Activated CD4-positive, alpha-beta T cell treated with anti-CD3 and anti-CD28 coated beads for 4 hours (primary cell): ENCODE measurements around the gene TSPAN14.

Source experiments
- DNase-seq, 2 donors: peaks; one replicate each; pipeline ENCODE4 v3.0.0-alpha.2; 2020

The TSPAN14 gene

GRCh38 chr10:80425901-80426300 lies 28.2 kb upstream of the TSPAN14 start:
- no peak for DNase-seq

DNA sequence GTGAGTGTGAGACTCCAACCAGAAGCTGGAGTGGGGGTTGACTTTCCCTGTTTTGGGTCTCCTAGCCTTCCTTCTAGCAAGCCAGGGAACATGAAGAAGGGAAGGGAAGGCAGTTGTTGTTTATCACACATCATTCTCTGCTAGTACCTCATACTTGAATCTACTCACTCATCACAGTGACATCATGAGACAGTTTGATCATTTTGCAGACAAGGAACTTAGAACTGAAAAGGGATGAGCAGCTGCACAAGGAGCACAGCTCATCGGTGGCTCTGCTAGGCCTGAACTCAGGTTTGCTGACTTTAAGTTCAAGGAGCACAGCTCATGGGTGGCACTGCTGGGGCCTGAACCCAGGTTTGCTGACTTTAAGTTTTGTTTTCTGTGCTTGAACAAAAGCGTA lies 26.6 kb upstream of the TSPAN14 start:
- DNase-seq = no peak

- DNase-seq = no peak
These were observed 24.6 kb upstream of the TSPAN14 start for GRCh38 chr10:80429521-80429973.

- no peak for DNase-seq
These were observed 21.0 kb upstream of the TSPAN14 start for GRCh38 chr10:80433134-80433533.

GRCh38 chr10:80436446-80437098 lies 17.5 kb upstream of the TSPAN14 start:
- DNase-seq = no peak

- no peak for DNase-seq
These were observed 16.9 kb upstream of the TSPAN14 start for GRCh38 chr10:80437227-80437626.

- DNase-seq = no peak
These were observed 12.3 kb upstream of the TSPAN14 start for GRCh38 chr10:80441831-80442230.

- DNase-seq = no peak
These were observed 11.2 kb upstream of the TSPAN14 start for GRCh38 chr10:80442879-80443278.

- no peak for DNase-seq
These were observed 10.6 kb upstream of the TSPAN14 start for GRCh38 chr10:80443531-80443974.

DNA sequence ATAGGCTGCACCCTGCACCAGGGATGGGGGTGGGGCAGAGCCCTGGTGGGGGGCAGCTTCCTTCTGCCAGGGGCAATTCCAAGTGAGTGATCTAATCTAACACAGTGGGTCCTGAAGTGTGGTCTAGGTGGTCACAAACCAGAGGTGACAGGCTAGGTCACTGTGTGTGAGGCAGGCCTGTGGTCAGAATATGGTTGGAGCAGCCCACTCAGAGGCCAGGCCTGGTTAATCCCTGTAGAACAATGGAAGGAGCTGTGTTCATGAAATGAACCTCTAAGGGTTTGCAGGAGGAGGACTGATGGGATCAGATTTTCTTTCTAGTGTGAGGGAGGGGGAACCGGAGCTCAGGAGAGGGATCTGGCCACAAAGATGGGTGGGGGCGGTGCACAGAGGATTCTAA lies 10.0 kb upstream of the TSPAN14 start:
- no peak for DNase-seq

- DNase-seq = peak; percentile 45 to 65
These were observed 9.3 kb upstream of the TSPAN14 start for GRCh38 chr10:80444646-80445319.

DNA sequence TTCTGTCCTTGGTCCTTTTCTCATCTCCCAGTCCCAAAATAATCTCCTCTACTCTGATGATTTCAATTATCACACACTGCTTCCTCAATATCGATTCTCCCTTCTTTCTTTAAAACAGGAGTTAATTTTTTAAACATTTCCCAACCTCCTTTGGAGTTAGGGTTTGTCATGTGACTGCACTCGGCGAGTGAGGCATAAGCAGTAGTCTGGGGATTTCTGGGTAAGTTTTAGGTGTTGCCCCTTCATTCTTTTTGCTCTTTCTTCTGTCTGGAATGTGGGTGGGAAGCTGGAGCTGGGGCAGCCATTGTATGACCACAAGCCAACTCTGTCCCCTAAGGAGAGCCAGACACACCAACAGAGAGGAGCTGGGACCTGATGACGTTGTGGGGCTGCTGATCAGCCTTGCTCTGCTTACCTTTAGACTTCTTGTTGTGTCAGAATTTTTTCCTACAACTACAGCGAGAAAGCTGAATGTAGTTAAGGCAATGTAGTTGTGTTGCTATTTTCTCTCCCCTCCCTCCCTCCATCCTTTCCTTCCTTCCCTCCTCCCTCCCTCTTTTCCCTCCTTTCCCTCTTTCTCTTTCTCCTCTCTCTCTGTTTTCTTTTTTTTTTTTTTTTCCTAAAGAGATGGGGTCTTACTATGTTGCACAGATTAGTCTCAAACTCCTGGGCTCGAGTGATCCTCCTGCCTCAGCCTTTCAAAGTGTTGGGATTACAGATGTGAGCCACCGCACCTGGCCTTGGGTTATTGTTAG lies 6.5 kb upstream of the TSPAN14 start:
- DNase-seq = no peak

DNA sequence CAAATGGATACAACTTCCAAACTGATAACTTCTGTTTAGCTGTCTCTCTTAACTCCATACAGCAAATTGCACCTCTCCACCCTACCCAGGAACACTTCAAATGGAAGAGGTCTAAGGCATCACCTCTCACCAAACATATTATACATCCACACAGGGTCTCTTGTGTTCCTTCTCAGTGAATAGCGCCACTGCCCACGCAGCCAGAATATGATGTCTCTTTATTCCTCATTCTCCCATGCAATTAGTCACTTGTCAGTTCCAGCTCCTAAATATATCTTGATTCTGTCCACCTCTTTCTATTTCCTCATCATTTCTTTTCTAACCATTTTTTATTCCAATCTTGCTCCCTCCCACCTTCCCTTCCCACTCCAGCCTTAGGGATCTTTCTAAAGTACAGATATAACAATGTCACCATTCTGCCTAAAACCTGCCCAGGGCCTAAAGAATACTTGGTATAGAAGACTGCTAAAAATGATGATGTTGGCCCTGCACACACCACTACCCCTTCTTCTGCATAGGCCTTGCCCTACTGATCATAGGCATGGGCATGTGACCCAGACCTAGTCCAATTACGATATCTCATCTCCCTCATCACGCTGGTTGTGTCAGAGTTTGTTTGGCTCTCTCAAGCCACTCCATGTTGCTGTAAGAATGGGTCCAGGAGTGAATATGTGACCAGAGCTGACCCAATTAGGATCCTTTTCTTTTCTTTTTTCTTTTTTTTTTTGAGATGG lies 5.7 kb upstream of the TSPAN14 start:
- DNase-seq = no peak

DNA sequence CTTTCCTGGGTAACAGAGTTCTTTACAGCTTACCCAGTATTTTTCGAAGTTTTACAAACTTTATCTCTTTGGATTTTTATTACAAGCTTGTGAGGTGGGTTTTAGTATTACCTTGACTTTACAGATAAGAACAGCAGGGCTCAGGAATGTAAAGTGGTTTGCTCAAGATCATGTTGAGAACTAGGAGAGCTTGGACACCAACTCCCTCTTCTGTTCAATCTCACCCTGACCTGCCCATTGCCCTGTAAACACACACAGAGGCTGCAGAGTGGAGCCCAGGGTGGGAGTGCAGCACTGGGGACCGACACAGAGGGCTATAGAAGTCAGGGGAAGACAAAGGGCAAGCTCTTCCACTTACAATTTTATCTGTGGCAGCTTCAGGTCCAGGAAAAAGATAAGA lies 4.6 kb upstream of the TSPAN14 start:
- DNase-seq = no peak

DNA sequence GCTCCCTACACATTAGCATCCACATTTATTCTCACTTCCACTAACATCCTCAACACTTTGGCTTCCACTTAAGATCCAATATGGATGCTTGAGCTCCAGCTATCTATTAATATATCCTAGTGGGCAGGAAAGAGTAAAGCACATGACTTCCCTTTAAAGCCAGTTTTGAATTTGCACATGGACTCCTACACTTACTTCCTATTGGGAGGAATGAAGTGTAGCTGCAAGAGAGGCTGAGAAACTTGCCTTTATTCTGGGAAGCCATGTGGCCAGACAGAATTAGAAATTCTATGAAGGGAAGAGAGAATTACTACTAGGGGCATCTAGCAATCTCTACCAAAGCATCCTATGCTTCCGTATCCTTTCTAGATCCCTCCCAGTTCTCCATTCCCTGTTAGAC lies 3.0 kb upstream of the TSPAN14 start:
- no peak for DNase-seq

DNA sequence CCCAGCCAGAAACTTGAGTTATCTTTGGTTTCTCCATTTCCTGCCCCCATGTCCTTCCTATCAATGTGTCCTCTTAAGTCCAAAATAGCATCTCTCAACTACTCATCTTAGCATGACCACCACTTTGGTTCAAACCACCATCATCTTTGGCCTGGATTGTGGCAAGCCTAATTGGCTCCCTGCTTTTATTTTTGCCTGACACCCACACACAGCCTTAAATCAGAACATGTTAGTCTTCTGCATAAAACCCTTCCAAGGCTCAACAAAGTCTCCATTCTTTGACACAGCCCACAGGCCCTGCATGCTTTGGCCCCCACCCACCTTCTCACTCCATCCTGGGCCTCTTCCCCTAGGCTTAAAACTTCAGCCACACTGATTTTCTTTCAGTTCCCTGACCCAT lies 2.0 kb upstream of the TSPAN14 start:
- no peak for DNase-seq

DNA sequence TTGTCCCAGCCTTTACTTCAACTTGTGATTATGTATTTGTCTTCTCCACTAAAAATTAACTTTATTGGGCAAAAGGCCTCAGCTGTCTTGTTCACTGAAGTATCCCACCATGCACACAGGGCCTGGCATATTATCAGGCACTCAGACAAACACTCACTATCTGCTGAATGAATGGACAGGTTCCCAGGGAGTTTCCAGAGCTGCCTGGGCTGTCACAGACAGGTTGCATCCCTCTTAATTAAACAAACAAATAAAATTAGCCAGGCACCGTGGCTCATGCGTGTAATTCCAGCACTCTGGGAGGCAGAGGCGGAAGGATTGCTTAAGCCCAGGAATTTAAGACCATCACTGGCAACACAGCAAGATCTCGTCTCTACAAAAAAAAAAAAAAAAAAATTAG lies 1.5 kb upstream of the TSPAN14 start:
- no peak for DNase-seq

DNA sequence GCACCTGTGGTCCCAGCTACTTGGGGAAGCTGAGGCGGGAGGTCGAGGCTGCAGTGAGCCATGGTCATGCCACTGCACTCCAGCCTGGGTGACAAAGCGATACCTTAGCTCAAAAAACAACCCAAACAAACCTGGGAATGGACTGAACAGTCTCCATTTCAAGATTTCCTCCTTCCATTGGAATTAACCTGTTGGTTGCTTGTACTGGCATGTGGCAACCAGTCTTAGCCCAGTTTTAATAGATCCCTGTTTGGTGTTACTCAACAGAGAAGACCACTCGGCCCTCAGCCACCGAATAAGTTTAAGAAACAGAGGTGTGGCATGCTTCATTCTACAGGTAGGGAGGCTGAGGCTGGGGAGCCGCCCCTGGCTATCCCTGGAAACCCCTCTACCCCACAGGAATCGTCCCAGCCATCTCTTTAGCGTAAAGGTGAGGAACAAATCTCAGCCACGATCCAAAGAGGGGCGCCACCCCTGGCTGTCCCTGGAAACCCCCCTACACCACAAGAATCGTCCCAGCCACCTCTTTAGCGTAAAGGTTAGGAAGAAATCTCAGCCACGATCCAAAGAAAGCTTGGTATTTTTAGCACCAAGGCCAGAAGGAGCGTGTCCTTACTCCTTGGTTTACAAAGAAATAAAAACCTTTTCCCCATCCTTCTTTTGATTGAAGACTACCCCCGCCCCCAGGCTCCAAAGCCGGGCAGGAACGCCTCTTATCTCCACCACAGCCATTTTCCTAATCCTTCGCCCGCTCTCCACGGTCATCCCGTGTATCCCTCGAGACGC lies 861 bp upstream of the TSPAN14 start:
- no peak for DNase-seq

DNA sequence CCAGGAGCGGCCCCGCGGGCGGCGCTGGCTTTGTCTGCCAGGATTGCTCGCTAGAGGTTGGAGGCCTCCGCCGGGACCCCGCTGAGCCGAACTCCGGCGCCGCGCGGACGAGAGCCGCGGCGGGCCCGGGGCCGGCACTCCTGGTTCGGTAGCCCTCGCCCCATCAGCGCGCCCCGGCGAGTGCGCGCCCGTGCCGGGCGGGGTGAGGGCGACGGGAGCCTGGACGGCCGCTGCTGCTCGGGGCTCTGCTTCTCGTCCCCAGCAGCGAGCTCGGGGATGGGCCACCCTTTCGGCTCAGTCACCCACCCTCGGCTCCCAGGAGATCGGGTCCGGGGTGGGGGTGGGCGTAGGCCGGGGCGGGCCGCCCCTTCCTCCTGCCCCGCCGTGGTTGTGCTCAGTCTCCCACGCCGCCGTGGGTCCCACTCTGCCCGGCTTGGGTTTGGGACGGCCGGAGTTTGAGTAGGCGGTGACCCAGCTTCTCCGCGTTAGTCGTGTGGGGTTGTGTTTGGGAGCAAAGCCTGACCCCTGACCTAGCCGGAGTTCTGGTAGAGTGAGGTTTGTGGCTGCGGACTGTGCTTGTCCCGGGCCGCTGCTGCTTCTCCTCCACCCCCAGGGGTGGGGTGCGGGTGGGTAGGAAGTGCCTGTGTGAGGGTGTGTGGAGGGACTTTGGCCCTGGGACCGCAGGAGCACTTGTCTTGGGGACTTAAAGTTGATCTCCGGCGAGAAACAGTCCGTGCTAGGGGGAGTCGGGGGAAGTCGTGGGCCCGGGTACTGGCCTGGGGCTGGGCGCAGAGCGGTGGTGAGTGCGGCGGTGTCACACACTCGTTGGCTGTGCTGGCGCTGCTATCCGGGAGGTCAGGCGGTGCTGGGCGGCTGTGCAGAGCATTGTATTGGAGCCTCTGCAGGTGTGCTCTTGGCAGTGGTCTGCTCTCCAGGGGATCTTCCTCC lies 677 bp downstream of the TSPAN14 start:
- peak in 1 of 2 donors; percentile 37 for DNase-seq

DNA sequence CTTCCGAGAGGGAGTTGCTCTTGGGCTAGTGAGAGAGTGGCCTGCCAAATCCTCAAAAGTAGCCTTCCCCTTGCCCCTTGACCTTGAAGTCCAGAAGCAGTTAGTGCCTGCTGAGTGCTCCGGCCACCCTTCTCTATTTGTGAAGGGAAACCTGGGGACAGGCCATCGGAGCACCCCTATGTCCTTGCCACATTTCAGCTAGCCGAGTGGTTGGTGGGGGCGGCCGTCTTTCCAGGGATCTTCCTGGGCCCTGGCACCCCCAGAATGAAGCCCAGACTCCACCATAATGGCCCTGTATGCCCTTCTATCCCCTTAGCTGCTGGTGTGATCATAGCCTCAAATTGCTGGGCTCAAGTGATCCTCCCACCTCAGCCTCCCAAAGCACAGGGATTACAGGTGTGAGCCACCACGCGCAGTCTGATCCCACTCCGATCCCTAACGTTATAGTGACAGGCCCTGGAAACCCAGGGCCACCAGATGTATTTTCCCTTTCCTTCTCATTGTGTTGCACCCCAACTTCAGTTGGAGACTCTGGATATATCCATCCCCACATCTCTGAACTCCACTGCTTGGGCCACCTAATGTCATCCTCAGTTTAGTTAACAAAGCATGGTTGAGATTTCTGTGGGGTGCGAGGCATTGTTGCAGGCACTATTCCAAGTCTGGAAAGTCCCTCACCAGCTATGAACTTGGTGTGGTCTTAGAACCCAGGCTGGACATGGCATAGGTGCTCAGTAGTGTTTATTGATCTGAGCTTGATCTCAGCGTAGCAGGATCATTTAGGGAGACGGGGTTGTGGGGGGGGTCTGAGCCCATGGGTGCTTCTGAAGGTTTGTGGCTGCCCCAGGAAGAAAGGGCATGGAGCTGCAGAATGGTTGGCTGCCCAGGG lies 1.6 kb downstream of the TSPAN14 start:
- no peak for DNase-seq
